ACHN (cell line): ENCODE data around the gene ITPR1.

Source experiments
- DNase-seq: peaks from one replicate; pipeline ENCODE4 v3.0.0-alpha.2; 2015
- in situ Hi-C: cut with HindIII; loops from 2 replicates; pipeline ENCODE4 v1.10.0; 2017; ENCODE audit warnings: low sequenced_read_pairs, low pct_ligation_motif_present, low pct_unique_long_range_greater_than_20kb

ITPR1 gene

GRCh38 chr3:4684976-4685375 is 191.8 kb downstream of the ITPR1 start:
- in situ Hi-C loops = no loop called here
- DNase-seq = no peak

GRCh38 chr3:4685673-4686345 is 192.7 kb downstream of the ITPR1 start:
- in situ Hi-C loops = no loop called here
- DNase-seq = no peak

GRCh38 chr3:4686619-4687018 is 193.5 kb downstream of the ITPR1 start:
- in situ Hi-C loops = no loop called here
- DNase-seq = no peak

- in situ Hi-C loops = no loop called here
- DNase-seq = no peak
These were observed 194.0 kb downstream of the ITPR1 start for GRCh38 chr3:4687167-4687566.

GRCh38 chr3:4687596-4687995 is 194.4 kb downstream of the ITPR1 start:
- in situ Hi-C loops = no loop called here
- DNase-seq = no peak

- in situ Hi-C loops = no loop called here
- DNase-seq = no peak
These were observed 195.3 kb downstream of the ITPR1 start for GRCh38 chr3:4688411-4688810.

- in situ Hi-C loops = no loop called here
- DNase-seq = no peak
These were observed 195.9 kb downstream of the ITPR1 start for GRCh38 chr3:4689021-4689420.

GRCh38 chr3:4690277-4690676 is 197.1 kb downstream of the ITPR1 start:
- no peak for DNase-seq
- in situ Hi-C loops = no loop called here

GRCh38 chr3:4693620-4694019 is 200.5 kb downstream of the ITPR1 start:
- DNase-seq = no peak
- in situ Hi-C loops = no loop called here

GRCh38 chr3:4695846-4696245 is 202.7 kb downstream of the ITPR1 start:
- in situ Hi-C loops = no loop called here
- no peak for DNase-seq

- DNase-seq = no peak
- in situ Hi-C loops = no loop called here
These were observed 203.1 kb downstream of the ITPR1 start for GRCh38 chr3:4696266-4696665.

GRCh38 chr3:4698125-4698821 is 205.1 kb downstream of the ITPR1 start:
- no peak for DNase-seq
- in situ Hi-C loops = no loop called here

GRCh38 chr3:4703054-4703480 is 209.9 kb downstream of the ITPR1 start:
- in situ Hi-C loops = loop anchor here (25.0 kb wide), 1 partner anchor 359 kb away; no protein-coding TSS in a partner anchor
- DNase-seq = no peak

GRCh38 chr3:4704552-4704951 is 211.4 kb downstream of the ITPR1 start:
- in situ Hi-C loops = loop anchor here (25.0 kb wide), 1 partner anchor 358 kb away; no protein-coding TSS in a partner anchor
- no peak for DNase-seq

GRCh38 chr3:4707324-4707723 is 214.2 kb downstream of the ITPR1 start:
- in situ Hi-C loops = loop anchor here (25.0 kb wide), 1 partner anchor 355 kb away; no protein-coding TSS in a partner anchor
- DNase-seq = no peak

- in situ Hi-C loops = loop anchor here (25.0 kb wide), 1 partner anchor 354 kb away; no protein-coding TSS in a partner anchor
- no peak for DNase-seq
These were observed 215.1 kb downstream of the ITPR1 start for GRCh38 chr3:4708230-4708629.

GRCh38 chr3:4709341-4709740 is 216.2 kb downstream of the ITPR1 start:
- in situ Hi-C loops = loop anchor here (25.0 kb wide), 1 partner anchor 353 kb away; no protein-coding TSS in a partner anchor

GRCh38 chr3:4710191-4710590 is 217.0 kb downstream of the ITPR1 start:
- DNase-seq = no peak
- in situ Hi-C loops = loop anchor here (25.0 kb wide), 1 partner anchor 352 kb away; no protein-coding TSS in a partner anchor

More at GRCh38 chr3:4709341-4709740, 216.2 kb downstream of the ITPR1 start:
- no peak for DNase-seq

- no peak for DNase-seq
- in situ Hi-C loops = loop anchor here (25.0 kb wide), 1 partner anchor 351 kb away; no protein-coding TSS in a partner anchor
These were observed 218.5 kb downstream of the ITPR1 start for GRCh38 chr3:4711680-4711992.

GRCh38 chr3:4712109-4712508 is 219.0 kb downstream of the ITPR1 start:
- in situ Hi-C loops = loop anchor here (25.0 kb wide), 1 partner anchor 350 kb away; no protein-coding TSS in a partner anchor
- DNase-seq = no peak
